ENCODE measurements around the gene GBP1.

Gene GBP1

DNA sequence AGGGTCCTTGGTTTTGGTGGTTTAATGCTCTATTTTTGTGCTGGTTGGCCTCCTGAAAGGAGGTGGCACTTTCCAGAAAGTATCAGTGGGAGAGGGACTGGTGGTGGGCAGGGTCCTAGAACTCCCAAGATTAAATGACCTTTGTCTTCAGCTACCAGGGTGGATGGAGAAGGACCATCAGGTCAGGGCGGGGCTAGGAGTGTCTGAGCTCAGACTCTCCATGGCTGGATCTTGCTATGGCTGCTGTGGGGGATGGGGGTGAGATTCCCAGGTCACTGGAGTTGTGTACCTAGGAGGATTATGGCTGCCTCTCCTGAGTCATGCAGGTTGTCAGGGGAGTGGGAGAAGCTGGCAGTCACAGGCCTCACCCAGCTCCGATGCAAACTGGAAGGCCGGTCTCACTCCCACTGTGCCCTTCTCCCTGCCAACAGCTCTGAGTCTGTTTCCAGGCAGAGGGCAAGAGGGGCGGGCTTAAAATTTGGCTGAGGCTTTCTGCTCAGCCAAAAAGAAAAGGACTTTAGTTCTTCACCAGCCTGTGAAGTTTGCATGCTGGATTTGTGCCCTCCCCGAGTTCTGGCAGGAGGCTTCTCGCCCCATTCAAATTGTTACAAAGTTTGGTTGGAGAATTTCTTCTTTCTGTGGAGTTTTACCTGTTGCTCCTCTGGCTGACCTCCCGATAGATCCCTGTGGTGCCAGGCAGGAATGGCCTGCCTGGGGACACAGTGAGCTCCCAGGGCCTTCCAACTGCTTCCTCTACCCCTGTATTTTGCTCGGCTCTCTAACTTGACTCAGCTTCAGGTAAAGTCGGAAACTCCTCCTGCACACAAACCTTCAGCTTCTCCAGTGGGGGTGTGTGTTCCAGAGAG lies 59.5 kb downstream of the GBP1 start:
- no peak for DNase-seq (ENCODE audit: low read depth)
